Measurements from ENCODE around the gene ISG15.

Gene ISG15

GRCh38 chr1:1058088-1058905, 45.0 kb downstream of the ISG15 start:
- no peak for TF ChIP-seq CTCF (IDR thresholded peaks at IDR 0.05; ENCODE audit: insufficient read depth, low read depth, low read length, missing control alignments)
- no peak for DNase-seq (ENCODE audit: low read depth)
- H3K4me3 ChIP-seq (ENCODE audit: low read depth, low read length), result no peak overlapping the region; the same call in 1 of the 2 replicates

- peak; percentile 46 for DNase-seq (ENCODE audit: low read depth)
- peak; percentile 43 for TF ChIP-seq CTCF (IDR thresholded peaks at IDR 0.05; ENCODE audit: insufficient read depth, low read depth, low read length, missing control alignments)
- H3K4me3 ChIP-seq (ENCODE audit: low read depth, low read length), result peak overlapping the region; percentile 41
Observed at GRCh38 chr1:1058921-1059493, 45.7 kb downstream of the ISG15 start.

- no peak for TF ChIP-seq CTCF (IDR thresholded peaks at IDR 0.05; ENCODE audit: insufficient read depth, low read depth, low read length, missing control alignments)
- DNase-seq (ENCODE audit: low read depth), result peak; percentile 90
- peak overlapping the region; percentile 55 for H3K4me3 ChIP-seq (ENCODE audit: low read depth, low read length)
Observed at GRCh38 chr1:1059494-1060280, 46.4 kb downstream of the ISG15 start.

- DNase-seq (ENCODE audit: low read depth), result no peak
- TF ChIP-seq CTCF (IDR thresholded peaks at IDR 0.05; ENCODE audit: insufficient read depth, low read depth, low read length, missing control alignments), result no peak
- H3K4me3 ChIP-seq (ENCODE audit: low read depth, low read length), result no peak overlapping the region
Observed at GRCh38 chr1:1060281-1061000, 47.1 kb downstream of the ISG15 start.

GRCh38 chr1:1061682-1062345, 48.5 kb downstream of the ISG15 start:
- TF ChIP-seq CTCF (IDR thresholded peaks at IDR 0.05; ENCODE audit: insufficient read depth, low read depth, low read length, missing control alignments), result no peak
- H3K4me3 ChIP-seq (ENCODE audit: low read depth, low read length), result peak overlapping the region; percentile 62
- DNase-seq (ENCODE audit: low read depth), result no peak
